DND-41 (cell line): ENCODE data around the gene ARHGAP27.

Experiments
- ATAC-seq: fragments of 200-7000 bp; cut with Tn5 transposase; 3 replicates; pipeline ENCODE4 v1.9.1; 2021; ENCODE audit warnings: low read depth; ENCODE audit not compliant: insufficient read depth
- DNase-seq: peaks from one replicate; pipeline ENCODE4 v3.0.0-alpha.2; 2020
- H2AFZ ChIP-seq: 2 replicates; pipeline ENCODE4 v1.6.0; 2012; ENCODE audit warnings: low read depth, low read length
- H3K27ac ChIP-seq: 2 replicates; pipeline ENCODE4 v1.5.1; 2012; ENCODE audit warnings: low read length, inconsistent platforms
- H3K27me3 ChIP-seq: fragments of 200-600 bp; sonication (generic); 2 replicates; pipeline ENCODE4 v1.6.0; 2012; ENCODE audit warnings: low read length, mild to moderate bottlenecking, inconsistent platforms; ENCODE audit not compliant: insufficient read depth, poor library complexity
- H3K36me3 ChIP-seq: 2 replicates; pipeline ENCODE4 v1.5.1; 2012; ENCODE audit warnings: low read length, inconsistent platforms; ENCODE audit not compliant: insufficient read depth
- H3K4me1 ChIP-seq: 2 replicates; pipeline ENCODE4 v1.5.1; 2012; ENCODE audit warnings: mild to moderate bottlenecking, low read length; ENCODE audit not compliant: insufficient read depth
- H3K4me2 ChIP-seq: 2 replicates; pipeline ENCODE4 v1.6.0; 2012; ENCODE audit warnings: mild to moderate bottlenecking, moderate library complexity, low read length, inconsistent platforms; ENCODE audit not compliant: insufficient read depth
- H3K4me3 ChIP-seq, 2 experiments: fragments of 200-600 bp in 1 of 2; shearing (Covaris generic) in 1 of 2; 2 replicates each; pipeline ENCODE4 v1.5.1; 2012 to 2016; ENCODE audit warnings: inconsistent platforms in 2 of 2, low read length in 2 of 2, mild to moderate bottlenecking in 2 of 2, low read depth in 1 of 2, moderate library complexity in 1 of 2
- H3K79me2 ChIP-seq: 2 replicates; pipeline ENCODE4 v1.6.0; 2012; ENCODE audit warnings: low read length, inconsistent platforms; ENCODE audit not compliant: insufficient read depth
- H3K9ac ChIP-seq: 2 replicates; pipeline ENCODE4 v1.6.0; 2012; ENCODE audit warnings: low read depth, mild to moderate bottlenecking, inconsistent platforms, low read length, moderate library complexity
- H3K9me3 ChIP-seq: 2 replicates; pipeline ENCODE4 v1.5.1; 2012; ENCODE audit warnings: low read length, moderate library complexity, mild to moderate bottlenecking, inconsistent platforms; ENCODE audit not compliant: insufficient read depth, severe bottlenecking
- H4K20me1 ChIP-seq: 2 replicates; pipeline ENCODE4 v1.6.0; 2012; ENCODE audit warnings: low read length; ENCODE audit not compliant: insufficient read depth
- CTCF ChIP-seq: IDR thresholded peaks from 2 replicates; pipeline ENCODE4 v1.5.1; 2012; ENCODE audit warnings: borderline replicate concordance, low read length, moderate library complexity, mild to moderate bottlenecking; ENCODE audit not compliant: poor library complexity, severe bottlenecking; ENCODE audit errors: extremely low read depth
- EZH2 ChIP-seq: IDR thresholded peaks from 3 replicates; pipeline ENCODE4 v1.6.1; 2012; ENCODE audit warnings: borderline replicate concordance, low read depth, mild to moderate bottlenecking, moderate library complexity, low read length, inconsistent platforms; ENCODE audit not compliant: severe bottlenecking

ARHGAP27 gene

DNA sequence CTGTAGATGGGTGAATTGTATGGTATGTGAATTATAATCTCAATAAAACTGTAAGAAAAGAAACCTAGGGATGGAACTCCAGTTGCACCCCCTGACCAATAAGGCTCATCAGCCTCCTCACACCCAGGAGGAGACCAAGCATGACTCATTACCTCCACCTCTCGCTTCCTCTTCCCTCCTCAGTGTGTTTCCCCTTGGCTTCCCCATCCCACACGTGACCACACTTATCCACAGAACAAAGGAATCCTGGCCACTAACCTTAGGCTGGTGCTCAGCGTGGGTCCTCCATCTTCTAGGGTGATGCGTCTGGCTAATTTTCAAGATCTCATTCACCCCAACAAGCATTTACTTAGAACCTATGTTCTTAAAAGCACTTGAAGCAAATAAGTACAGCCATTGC is 79.6 kb downstream of the ARHGAP27 start:
- H3K9ac ChIP-seq = no peak overlapping the region
- DNase-seq (no peak), ATAC-seq (no peak)
- no peak overlapping the region for H3K4me3 ChIP-seq
- no peak overlapping the region for H2AFZ ChIP-seq
- H4K20me1 ChIP-seq = no peaks in the 10 kb centered on the region
- H3K4me1 ChIP-seq = no peaks in the 10 kb centered on the region
- no peak overlapping the region for H3K4me2 ChIP-seq
- H3K36me3 ChIP-seq = no peaks in the 10 kb centered on the region
- no peak overlapping the region for H3K27ac ChIP-seq
- no peaks in the 10 kb centered on the region for H3K79me2 ChIP-seq
- no peak for TF ChIP-seq EZH2
- peaks cover 9% of the 10 kb centered on the region for H3K27me3 ChIP-seq
- no peaks in the 10 kb centered on the region for H3K9me3 ChIP-seq

DNA sequence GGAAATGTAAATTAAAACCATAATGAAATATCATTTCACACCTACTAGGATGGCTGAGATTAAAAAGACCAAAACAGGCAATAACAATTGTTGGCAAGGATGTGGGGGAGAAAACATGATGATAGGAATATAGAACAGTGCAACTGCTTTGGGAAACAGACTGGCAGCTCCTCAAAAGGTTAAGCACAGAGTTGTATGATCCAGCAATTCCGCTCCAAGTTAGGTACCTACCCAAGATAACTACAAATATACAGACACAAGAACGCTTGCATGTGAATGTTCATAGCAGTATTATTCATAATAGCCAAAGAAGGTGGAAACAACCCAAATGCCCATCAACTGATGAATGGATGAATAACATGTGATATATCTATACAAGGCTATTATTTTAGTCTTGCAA is 80.8 kb downstream of the ARHGAP27 start:
- Histone ChIP-seq H3K36me3 (no peaks in the 10 kb centered on the region), H3K9ac (no peak overlapping the region), H3K4me1 (no peaks in the 10 kb centered on the region), H3K79me2 (no peaks in the 10 kb centered on the region), H3K27me3 (peaks cover 9% of the 10 kb centered on the region), H2AFZ (no peak overlapping the region), H3K4me2 (no peak overlapping the region), H3K4me3 (no peak overlapping the region), H3K27ac (no peak overlapping the region), H3K9me3 (no peaks in the 10 kb centered on the region), H4K20me1 (no peaks in the 10 kb centered on the region)
- DNase-seq = no peak
- no peak for ATAC-seq
- no peak for TF ChIP-seq CTCF

DNA sequence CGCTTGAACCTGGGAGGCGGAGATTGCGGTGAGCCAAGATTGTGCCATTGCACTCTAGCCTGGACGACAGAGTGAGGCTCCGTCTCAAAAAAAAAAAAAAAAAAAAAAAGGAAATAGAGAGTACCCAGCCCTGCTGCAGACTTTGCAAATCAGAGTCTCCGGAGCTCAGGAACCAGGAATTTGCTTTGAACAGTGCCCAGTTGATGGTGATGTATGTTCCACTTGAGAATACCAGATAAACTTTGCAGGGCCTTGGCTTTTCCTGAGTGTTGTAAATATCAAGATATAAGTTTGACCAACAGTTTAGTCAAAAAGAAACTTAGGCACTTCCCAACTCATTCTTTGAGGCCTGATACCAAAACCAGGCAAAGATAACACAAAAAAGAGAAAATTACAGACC is 85.2 kb downstream of the ARHGAP27 start:
- H3K36me3 ChIP-seq = no peaks in the 10 kb centered on the region
- H3K9me3 ChIP-seq = no peaks in the 10 kb centered on the region
- no peak overlapping the region for H3K4me3 ChIP-seq
- TF ChIP-seq CTCF (no peak), EZH2 (no peak)
- no peaks in the 10 kb centered on the region for H3K4me1 ChIP-seq
- no peaks in the 10 kb centered on the region for H4K20me1 ChIP-seq
- no peak overlapping the region for H3K9ac ChIP-seq
- H3K27me3 ChIP-seq = peaks cover 9% of the 10 kb centered on the region
- H3K79me2 ChIP-seq = no peaks in the 10 kb centered on the region
- H2AFZ ChIP-seq = no peak overlapping the region
- no peak overlapping the region for H3K4me2 ChIP-seq
- no peak overlapping the region for H3K27ac ChIP-seq
- DNase-seq = no peak
- no peak for ATAC-seq

- H3K4me1 ChIP-seq = no peaks in the 10 kb centered on the region
- peaks cover under 1% of the 10 kb centered on the region for H3K27me3 ChIP-seq
- H3K4me2 ChIP-seq = no peak overlapping the region
- DNase-seq (no peak), ATAC-seq (no peak)
- no peak overlapping the region for H3K27ac ChIP-seq
- no peaks in the 10 kb centered on the region for H3K79me2 ChIP-seq
- H3K4me3 ChIP-seq = no peak overlapping the region
- H2AFZ ChIP-seq = no peak overlapping the region
- H4K20me1 ChIP-seq = no peaks in the 10 kb centered on the region
- H3K36me3 ChIP-seq = no peaks in the 10 kb centered on the region
- H3K9ac ChIP-seq = no peak overlapping the region
- no peaks in the 10 kb centered on the region for H3K9me3 ChIP-seq
- TF ChIP-seq EZH2 = no peak
- TF ChIP-seq CTCF = no peak
Observed at GRCh38 chr17:45346216-45347015, 86.3 kb downstream of the ARHGAP27 start.
